ENCODE measurements around the gene LIPJ. TPM values are rescaled to one million over a fixed set of nuclear protein-coding genes. Genes with fewer than 3 reads are reported as not detected.

Gene LIPJ, protein sequence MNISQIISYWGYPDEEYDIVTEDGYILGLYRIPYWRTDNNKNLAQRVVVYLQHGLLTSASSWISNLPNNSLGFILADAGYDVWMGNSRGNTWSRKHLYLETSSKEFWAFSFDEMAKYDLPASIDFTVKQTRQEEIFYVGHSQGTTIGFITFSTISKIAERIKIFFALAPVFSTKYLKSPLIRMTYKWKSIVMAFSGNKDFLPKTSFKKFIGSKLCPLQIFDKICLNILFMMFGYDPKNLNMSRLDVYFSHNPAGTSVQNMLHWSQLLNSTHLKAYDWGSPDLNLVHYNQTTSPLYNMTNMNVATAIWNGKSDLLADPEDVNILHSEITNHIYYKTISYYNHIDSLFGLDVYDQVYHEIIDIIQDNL
- total RNA-seq (2021; ENCODE audit: unreplicated experiment) (not detected), Bru-seq, nascent RNA (not detected), BruChase-seq, experiment 1, labeled RNA remaining after a 6-hour chase (not detected), BruChase-seq, experiment 2, labeled RNA remaining after a 2-hour chase (not detected)
- not detected in 2 replicates for polyA plus RNA-seq (2012)
- long read RNA-seq: 0 reads

DNA sequence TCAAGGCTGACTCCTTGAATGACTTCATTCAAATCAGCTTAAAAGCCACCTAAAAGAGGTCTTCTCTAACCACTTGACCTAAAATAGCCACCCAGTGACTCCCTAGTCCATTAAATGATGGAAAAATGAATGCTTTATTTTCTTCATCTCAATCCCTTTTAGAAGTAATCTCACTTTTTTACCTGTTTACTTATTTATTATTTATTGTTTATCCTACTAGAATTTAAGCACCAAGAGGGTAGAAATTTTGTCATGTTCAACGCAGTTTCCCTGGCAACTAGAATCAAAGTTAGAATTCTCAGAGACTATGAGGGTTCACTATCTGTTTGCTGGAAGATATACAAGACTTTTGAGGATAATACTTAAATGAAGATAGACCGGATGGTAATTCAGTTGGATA, at the start of gene LIPJ:
Gene LIPJ (plus strand): TSS at position 301 of the 400 bp plus-strand sequence. CDS start 3,926 bp downstream, outside the sequence.
- no peaks in the 10 kb centered on the region for H3K4me1 ChIP-seq (ENCODE audit: control insufficient read depth in 1 of 2, insufficient read depth in 2 of 2, low read length in 2 of 2)
- DNase-seq (ENCODE audit: low read depth, low spot score): no peak
- no peaks in the 10 kb centered on the region for H4K20me1 ChIP-seq (ENCODE audit: insufficient read depth)
- POLR2A ChIA-PET: no interaction called here
- H3K27me3 ChIP-seq (ENCODE audit: insufficient read depth, low read length): no peaks in the 10 kb centered on the region
- no peaks in the 10 kb centered on the region for H3K36me3 ChIP-seq (ENCODE audit: control insufficient read depth in 1 of 2, insufficient read depth in 2 of 2, low read length in 2 of 2)
- no peak for ATAC-seq
- H3K4me3 ChIP-seq (replicated peaks in 1 of 2; ENCODE audit: low read depth in 1 of 2, low read length in 2 of 2): no peak within 1 kb of the TSS
- no peaks in the 10 kb centered on the region for H3K79me2 ChIP-seq (ENCODE audit: insufficient read depth, low read length)
- no peaks in the 10 kb centered on the region for H3K9me2 ChIP-seq (ENCODE audit: insufficient read depth)
- no peaks in the 10 kb centered on the region for H3K9me3 ChIP-seq (ENCODE audit: control insufficient read depth in 1 of 2, insufficient read depth in 1 of 2, low read depth in 1 of 2, low read length in 2 of 2)
- RAD21 ChIA-PET (ENCODE audit: low non-redundant PET in 1 of 2, low total read pairs in 2 of 2, uncharacterized antibody in 2 of 2, unreplicated experiment in 2 of 2): no interaction called here
- no peak within 1 kb of the TSS for H2AFZ ChIP-seq (ENCODE audit: low read depth, low read length, poor library complexity, severe bottlenecking)
- H3K9ac ChIP-seq (ENCODE audit: low read length): no peak within 1 kb of the TSS
- BruUV-seq (replicated peaks): no TSS peak
- CTCF ChIA-PET: interaction anchor here (0.9 kb wide), 1 partner anchor 208 kb away, joined by 4 read pairs; no protein-coding TSS in a partner anchor
- no peak within 1 kb of the TSS for H3K27ac ChIP-seq (ENCODE audit: low read depth, low read length)
- H3K4me2 ChIP-seq (ENCODE audit: low read length): no peak within 1 kb of the TSS
- intact Hi-C loops (cut with micrococcal nuclease): no loop called here
- TF ChIP-seq CEBPB (IDR thresholded peaks at IDR 0.05; ENCODE audit: low read depth) (no peak), EZH2phosphoT487 (IDR thresholded peaks at IDR 0.05; ENCODE audit: borderline replicate concordance) (no peak), CBX3 (IDR thresholded peaks at IDR 0.05; ENCODE audit: low read depth) (no peak), ZNF274 (IDR thresholded peaks at IDR 0.05; ENCODE audit: low read depth, low read length) (no peak), JUND (IDR thresholded peaks at IDR 0.05) (no peak), SRF (IDR thresholded peaks at IDR 0.05; ENCODE audit: low read depth) (no peak), SP1 (IDR thresholded peaks at IDR 0.05; ENCODE audit: low read depth) (no peak)
- TF ChIP-seq, protein P1, sequence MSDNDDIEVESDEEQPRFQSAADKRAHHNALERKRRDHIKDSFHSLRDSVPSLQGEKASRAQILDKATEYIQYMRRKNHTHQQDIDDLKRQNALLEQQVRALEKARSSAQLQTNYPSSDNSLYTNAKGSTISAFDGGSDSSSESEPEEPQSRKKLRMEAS (IDR thresholded peaks at IDR 0.05): no peak
- TF ChIP-seq, protein P2, sequence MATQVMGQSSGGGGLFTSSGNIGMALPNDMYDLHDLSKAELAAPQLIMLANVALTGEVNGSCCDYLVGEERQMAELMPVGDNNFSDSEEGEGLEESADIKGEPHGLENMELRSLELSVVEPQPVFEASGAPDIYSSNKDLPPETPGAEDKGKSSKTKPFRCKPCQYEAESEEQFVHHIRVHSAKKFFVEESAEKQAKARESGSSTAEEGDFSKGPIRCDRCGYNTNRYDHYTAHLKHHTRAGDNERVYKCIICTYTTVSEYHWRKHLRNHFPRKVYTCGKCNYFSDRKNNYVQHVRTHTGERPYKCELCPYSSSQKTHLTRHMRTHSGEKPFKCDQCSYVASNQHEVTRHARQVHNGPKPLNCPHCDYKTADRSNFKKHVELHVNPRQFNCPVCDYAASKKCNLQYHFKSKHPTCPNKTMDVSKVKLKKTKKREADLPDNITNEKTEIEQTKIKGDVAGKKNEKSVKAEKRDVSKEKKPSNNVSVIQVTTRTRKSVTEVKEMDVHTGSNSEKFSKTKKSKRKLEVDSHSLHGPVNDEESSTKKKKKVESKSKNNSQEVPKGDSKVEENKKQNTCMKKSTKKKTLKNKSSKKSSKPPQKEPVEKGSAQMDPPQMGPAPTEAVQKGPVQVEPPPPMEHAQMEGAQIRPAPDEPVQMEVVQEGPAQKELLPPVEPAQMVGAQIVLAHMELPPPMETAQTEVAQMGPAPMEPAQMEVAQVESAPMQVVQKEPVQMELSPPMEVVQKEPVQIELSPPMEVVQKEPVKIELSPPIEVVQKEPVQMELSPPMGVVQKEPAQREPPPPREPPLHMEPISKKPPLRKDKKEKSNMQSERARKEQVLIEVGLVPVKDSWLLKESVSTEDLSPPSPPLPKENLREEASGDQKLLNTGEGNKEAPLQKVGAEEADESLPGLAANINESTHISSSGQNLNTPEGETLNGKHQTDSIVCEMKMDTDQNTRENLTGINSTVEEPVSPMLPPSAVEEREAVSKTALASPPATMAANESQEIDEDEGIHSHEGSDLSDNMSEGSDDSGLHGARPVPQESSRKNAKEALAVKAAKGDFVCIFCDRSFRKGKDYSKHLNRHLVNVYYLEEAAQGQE (IDR thresholded peaks at IDR 0.05; ENCODE audit: low read depth): no peak
- TF ChIP-seq, protein P3, sequence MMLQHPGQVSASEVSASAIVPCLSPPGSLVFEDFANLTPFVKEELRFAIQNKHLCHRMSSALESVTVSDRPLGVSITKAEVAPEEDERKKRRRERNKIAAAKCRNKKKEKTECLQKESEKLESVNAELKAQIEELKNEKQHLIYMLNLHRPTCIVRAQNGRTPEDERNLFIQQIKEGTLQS (IDR thresholded peaks at IDR 0.05): no peak
